Thymus (tissue), 11 donors: ENCODE results near the gene DACT3. TPM values are rescaled to one million over a fixed set of nuclear protein-coding genes. Genes with fewer than 3 reads are reported as not detected.

Experiments used
- DNase-seq, 9 donors: peaks; one replicate each; pipeline ENCODE4 v3.0.0-alpha.2; 2013; ENCODE audit warnings: low spot score in 9 of 9, low read depth in 6 of 9, missing footprints in 1 of 9
- H3K27ac ChIP-seq, 2 donors: one replicate each; pipeline ENCODE4 v1.5.1; 2013; ENCODE audit warnings: control low read depth in 1 of 2, low read depth in 1 of 2, low read length in 1 of 2, mild to moderate bottlenecking in 1 of 2, moderate library complexity in 1 of 2
- H3K27me3 ChIP-seq, 2 donors: one replicate each; pipeline ENCODE4 v1.5.1; 2013; ENCODE audit warnings: low read length in 1 of 2; ENCODE audit not compliant: control insufficient read depth in 2 of 2, insufficient read depth in 1 of 2
- H3K36me3 ChIP-seq, 2 donors: one replicate each; pipeline ENCODE4 v1.5.1; 2013; ENCODE audit warnings: low read length in 1 of 2, mild to moderate bottlenecking in 1 of 2, moderate library complexity in 1 of 2; ENCODE audit not compliant: control insufficient read depth in 2 of 2, insufficient read depth in 2 of 2
- H3K4me1 ChIP-seq, 2 donors: one replicate each; pipeline ENCODE4 v1.5.1; 2013; ENCODE audit warnings: low read length in 2 of 2; ENCODE audit not compliant: control insufficient read depth in 2 of 2, insufficient read depth in 2 of 2
- H3K4me3 ChIP-seq, 2 donors: one replicate each; pipeline ENCODE4 v1.5.1; 2013; ENCODE audit warnings: low read length in 2 of 2, control low read depth in 1 of 2, mild to moderate bottlenecking in 1 of 2
- H3K9me3 ChIP-seq, 2 donors: one replicate each; pipeline ENCODE4 v1.5.1; 2013; ENCODE audit warnings: low read length in 1 of 2, mild to moderate bottlenecking in 1 of 2; ENCODE audit not compliant: control insufficient read depth in 2 of 2, insufficient read depth in 1 of 2
- WGBS: extraction: QIAGEN DNeasy Blood & Tissue Kit; methylation state at CpG from one replicate; pipeline ENCODE4 v1.1.7; 2013; 5-methylcytosine and 5-hydroxymethylcytosine counted together
- polyA plus RNA-seq: library from polyadenylated mRNA; stranded (reverse); fragments of 200-250 nt; gene quantifications from one replicate; pipeline ENCODE4 v1.2.3, GENCODE V29; 2013
- total RNA-seq: library from RNA; stranded (reverse); fragments of 120-200 nt; gene quantifications from one replicate; pipeline ENCODE4 v1.2.4, GENCODE V29; 2013
- donor health status: healthy.

Gene DACT3
- total and polyA plus RNA-seq, 2 donors: 1.2 to 3.4 TPM

DNA sequence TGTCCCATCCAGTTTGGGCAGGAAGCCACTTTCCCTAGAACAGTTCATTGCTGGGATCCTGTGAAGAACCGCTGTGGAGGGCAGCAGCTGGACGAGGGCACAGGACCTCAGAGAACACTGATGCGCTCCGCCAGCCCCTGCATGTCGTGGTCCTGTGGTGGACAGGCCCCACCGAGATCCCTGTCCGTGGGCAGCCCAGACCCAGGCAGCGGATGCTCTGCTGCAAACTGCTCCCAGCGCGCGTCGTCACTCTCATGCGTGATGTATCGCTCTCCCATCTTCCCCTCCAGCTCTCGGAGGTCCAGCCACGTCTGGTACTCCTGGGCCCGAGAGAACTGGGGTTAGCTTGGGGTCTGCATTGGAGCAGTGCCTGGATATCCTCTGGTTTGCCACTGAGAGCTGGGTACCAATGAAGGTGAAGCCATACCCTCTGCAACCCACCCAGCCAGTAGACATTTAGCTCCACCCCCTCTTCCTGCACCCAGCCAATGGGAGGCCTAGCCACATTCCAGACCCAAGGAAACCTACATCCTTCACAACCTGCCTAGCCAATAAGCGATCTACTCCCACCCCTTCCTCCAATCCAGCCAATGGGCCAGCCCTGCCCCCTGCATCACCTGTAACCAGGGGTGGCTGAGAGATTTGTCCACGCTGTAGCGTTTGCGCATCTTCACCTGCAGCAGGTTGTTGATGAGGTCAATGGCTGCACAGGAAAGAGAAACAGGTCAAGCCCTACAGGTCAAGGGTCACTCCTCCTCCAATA is 13.6 kb upstream of the DACT3 start:
- H3K4me1 ChIP-seq: no peaks in the 10 kb centered on the region
- H3K9me3 ChIP-seq: no peaks in the 10 kb centered on the region
- DNase-seq: no peak
- H3K4me3 ChIP-seq: no peak overlapping the region
- peaks cover 67 to 70% of the 10 kb centered on the region in 2 donors for H3K36me3 ChIP-seq
- no peaks in the 10 kb centered on the region for H3K27me3 ChIP-seq
- 99% methylated on average over 21 of the region's 21 CpGs for WGBS
- no peak overlapping the region for H3K27ac ChIP-seq

- H3K27me3 ChIP-seq: no peaks in the 10 kb centered on the region
- H3K27ac ChIP-seq: no peak overlapping the region
- no peaks in the 10 kb centered on the region for H3K9me3 ChIP-seq
- DNase-seq: no peak
- no peaks in the 10 kb centered on the region for H3K4me1 ChIP-seq
- peaks cover 32 to 33% of the 10 kb centered on the region in 2 donors for H3K36me3 ChIP-seq
- no peak overlapping the region for H3K4me3 ChIP-seq
These were observed 9.8 kb upstream of the DACT3 start for GRCh38 chr19:46670813-46671212.

DNA sequence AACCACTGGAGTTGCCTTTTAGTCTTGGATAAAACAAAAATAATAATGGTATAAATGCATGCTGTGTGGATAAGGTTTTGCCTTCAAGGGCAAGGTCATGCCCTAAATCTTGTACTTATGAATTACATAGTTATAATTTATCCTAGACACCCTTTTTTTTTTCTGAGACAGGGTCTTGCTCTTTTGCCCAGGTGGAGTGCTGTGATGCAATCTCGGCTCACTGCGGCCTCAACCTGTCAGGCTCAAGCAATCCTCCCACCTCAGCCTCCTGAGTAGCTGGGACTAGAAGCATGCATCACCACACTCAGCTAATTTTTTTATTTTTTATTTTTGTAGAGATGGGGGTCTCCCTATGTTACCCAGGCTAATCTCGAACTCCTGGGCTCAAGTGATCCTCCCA is 7.7 kb upstream of the DACT3 start:
- no peak for DNase-seq
- no peak overlapping the region for H3K27ac ChIP-seq
- peaks cover 13 to 16% of the 10 kb centered on the region in 2 donors for H3K36me3 ChIP-seq
- no peak overlapping the region for H3K4me3 ChIP-seq
- no peaks in the 10 kb centered on the region for H3K4me1 ChIP-seq
- no peaks in the 10 kb centered on the region for H3K27me3 ChIP-seq
- 98% methylated on average over 3 of the region's 3 CpGs for WGBS
- no peaks in the 10 kb centered on the region for H3K9me3 ChIP-seq

DNA sequence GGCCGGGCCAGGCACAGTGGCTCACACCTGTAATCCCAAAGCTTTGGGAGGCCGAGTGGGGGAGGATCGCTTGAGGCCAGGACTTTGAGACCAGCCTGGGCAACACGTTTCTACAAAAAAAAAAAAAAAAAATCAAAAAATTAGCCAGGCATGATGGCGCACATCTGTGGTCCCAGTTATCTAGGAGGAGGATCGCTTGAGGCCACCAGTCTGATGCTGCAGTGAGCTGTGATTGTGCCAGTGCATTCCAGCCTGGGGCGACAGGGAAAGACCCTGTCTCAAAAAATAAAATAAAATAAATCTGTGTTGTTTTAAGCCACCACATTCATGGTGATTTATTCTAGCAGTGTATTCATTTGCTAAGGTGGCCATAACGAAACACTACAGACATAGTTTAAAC is 4.1 kb upstream of the DACT3 start:
- Histone ChIP-seq H3K36me3 (no peaks in the 10 kb centered on the region), H3K27ac (no peak overlapping the region), H3K27me3 (peaks cover 8% of the 10 kb centered on the region in 2 donors), H3K4me3 (no peak overlapping the region), H3K4me1 (peaks cover 8 to 19% of the 10 kb centered on the region in 2 donors), H3K9me3 (no peaks in the 10 kb centered on the region)
- no peak for DNase-seq
- 94% methylated on average over 8 of the region's 8 CpGs for WGBS

DNA sequence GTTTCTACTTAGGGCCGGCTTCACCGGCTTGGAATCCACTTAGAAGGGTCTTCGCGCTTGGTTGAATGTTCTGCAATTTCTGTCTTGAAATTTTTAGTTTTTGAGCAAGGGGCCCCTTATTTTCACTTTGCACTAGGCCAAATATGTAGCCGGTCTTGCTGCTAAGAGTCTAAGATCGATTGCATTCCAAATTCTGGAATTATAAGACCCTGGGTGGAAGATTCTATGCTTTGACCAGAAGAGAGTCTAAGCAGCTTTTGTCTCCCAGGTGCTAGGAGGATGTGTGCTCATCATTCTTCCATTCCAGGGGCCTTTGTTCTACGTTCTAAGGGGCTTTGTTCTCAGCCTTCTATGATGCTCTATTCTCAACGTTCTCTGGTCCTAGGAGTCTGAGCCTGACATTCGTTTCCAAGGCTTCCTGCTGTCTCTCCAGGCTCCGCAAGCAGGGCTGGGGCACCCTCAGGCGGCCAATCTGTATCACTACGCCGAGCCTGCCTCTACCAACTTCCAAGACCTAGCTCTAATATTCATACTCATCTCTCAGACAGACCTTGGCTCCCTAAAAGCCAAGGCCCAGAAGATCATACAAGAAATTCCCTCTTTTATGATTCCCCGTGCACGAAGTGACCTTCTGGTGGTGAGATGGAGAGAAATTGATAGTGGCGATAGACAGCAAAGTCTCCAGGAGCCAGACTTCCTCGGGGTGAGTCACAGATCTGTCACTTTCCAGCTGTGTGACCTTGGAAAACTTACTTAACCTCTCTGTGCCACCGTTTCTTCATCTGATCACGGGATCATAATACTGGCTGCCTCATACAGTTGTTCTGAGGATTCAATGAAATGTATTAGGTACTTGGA is 982 bp upstream of the DACT3 start:
- H3K36me3 ChIP-seq: no peaks in the 10 kb centered on the region
- H3K4me1 ChIP-seq: peaks cover 9 to 33% of the 10 kb centered on the region in 2 donors
- peak overlapping the region; percentile 39 to 58 for H3K4me3 ChIP-seq
- WGBS: 10% methylated on average over 19 of the region's 19 CpGs
- peak overlapping the region; percentile 80 to 91 for H3K27ac ChIP-seq
- DNase-seq: peak in 8 of 9 donors; percentile 60 to 89 (median 74)
- H3K27me3 ChIP-seq: peaks cover 31 to 38% of the 10 kb centered on the region in 2 donors
- H3K9me3 ChIP-seq: no peaks in the 10 kb centered on the region

- peak in 1 of 9 donors; percentile 20 for DNase-seq
- no peaks in the 10 kb centered on the region for H3K36me3 ChIP-seq
- 1% methylated on average over 40 of the region's 40 CpGs for WGBS
- peak overlapping the region; percentile 33 to 58 for H3K4me3 ChIP-seq
- H3K9me3 ChIP-seq: no peaks in the 10 kb centered on the region
- peaks cover 31 to 50% of the 10 kb centered on the region in 2 donors for H3K27me3 ChIP-seq
- H3K4me1 ChIP-seq: peaks cover 9 to 33% of the 10 kb centered on the region in 2 donors
- no peak overlapping the region for H3K27ac ChIP-seq
These were observed 397 bp downstream of the DACT3 start for GRCh38 chr19:46660551-46661019.

- Histone ChIP-seq H3K9me3 (no peaks in the 10 kb centered on the region), H3K27ac (no peak overlapping the region), H3K4me1 (peaks cover 9 to 33% of the 10 kb centered on the region in 2 donors), H3K27me3 (peaks cover 32 to 56% of the 10 kb centered on the region in 2 donors), H3K4me3 (peak overlapping the region; percentile 33 to 58), H3K36me3 (no peaks in the 10 kb centered on the region)
- no peak for DNase-seq
- WGBS: 7% methylated on average over 14 of the region's 14 CpGs
These were observed 919 bp downstream of the DACT3 start for GRCh38 chr19:46660008-46660517.

- Histone ChIP-seq H3K27ac (no peak overlapping the region), H3K27me3 (peaks cover 34 to 63% of the 10 kb centered on the region in 2 donors), H3K4me3 (no peak overlapping the region), H3K4me1 (peaks cover 9 to 33% of the 10 kb centered on the region in 2 donors), H3K9me3 (no peaks in the 10 kb centered on the region), H3K36me3 (no peaks in the 10 kb centered on the region)
- peak in 1 of 9 donors; percentile 20 for DNase-seq
- 6% methylated on average over 28 of the region's 28 CpGs for WGBS
These were observed 1.6 kb downstream of the DACT3 start for GRCh38 chr19:46659151-46660007.
